NCI-H226 (cell line): ENCODE data around the gene DLG1.
A peak's percentile ranks its signal among the peaks of the same experiment; 100 is the strongest.
"Not testable (repeated sequence)": the region's sequence is repeated elsewhere in the genome, so short reads cannot be mapped to it uniquely, and the experiment has no call there.

ENCODE experiments used
- DNase-seq: peaks from one replicate; pipeline ENCODE4 v3.0.0-alpha.2; 2015

Gene DLG1

DNA sequence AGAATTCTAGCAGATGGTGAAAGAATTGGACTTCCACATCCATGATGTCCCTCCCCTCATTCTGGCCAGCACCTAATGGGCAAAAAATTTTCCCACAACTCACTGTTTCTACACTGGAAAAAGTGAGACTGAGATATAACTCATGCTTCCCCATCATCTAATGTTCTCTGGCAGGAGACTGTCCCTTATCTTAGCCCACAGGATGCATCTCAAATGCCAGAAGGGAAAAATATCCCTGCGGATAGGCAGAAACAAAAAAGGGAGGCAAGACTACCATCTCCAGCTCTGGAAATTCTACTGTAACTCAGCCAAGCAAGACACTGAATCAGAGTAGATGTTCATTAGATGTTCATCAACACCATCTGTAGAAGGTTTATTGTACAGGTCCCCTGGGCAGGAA is 58.6 kb downstream of the DLG1 start:
- DNase-seq = peak; percentile 51

DNA sequence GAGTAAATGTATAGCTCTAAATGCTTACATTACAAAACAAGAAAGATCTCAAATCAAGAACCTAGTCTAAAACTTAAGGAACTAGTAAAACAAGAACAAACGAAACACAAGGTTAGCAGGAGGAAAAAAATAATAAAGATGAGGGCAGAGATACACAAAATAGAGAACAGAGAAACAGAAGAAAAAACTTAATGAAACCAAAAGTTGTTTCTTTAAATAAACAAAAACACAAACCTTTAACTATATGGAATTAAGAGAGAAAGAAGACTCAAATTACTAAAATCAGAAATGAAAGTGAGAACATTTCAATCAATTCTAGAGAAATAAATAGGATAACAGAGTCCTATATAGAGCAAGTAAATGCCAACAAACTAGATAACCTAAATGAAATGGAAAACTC is 59.6 kb downstream of the DLG1 start:
- no peak for DNase-seq

DNA sequence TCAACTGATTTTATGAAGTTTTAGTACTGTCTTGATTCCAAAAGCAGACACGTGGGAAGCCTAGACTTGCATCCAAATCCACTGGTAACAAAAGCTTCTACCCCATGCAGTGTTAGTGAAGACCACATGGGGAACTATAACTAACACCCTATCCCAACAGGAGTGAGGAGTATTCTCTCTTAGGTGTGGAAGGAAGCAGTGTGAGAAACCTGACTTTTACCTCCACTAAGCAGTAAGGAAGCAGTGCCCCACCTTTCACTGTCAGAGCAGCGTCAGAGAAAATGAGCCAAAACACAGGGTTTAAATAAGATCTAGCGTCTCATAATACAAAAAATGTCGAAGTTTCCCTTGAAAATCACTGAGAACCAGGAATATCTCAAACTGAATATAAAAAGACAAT is 60.5 kb downstream of the DLG1 start:
- DNase-seq = no peak

DNA sequence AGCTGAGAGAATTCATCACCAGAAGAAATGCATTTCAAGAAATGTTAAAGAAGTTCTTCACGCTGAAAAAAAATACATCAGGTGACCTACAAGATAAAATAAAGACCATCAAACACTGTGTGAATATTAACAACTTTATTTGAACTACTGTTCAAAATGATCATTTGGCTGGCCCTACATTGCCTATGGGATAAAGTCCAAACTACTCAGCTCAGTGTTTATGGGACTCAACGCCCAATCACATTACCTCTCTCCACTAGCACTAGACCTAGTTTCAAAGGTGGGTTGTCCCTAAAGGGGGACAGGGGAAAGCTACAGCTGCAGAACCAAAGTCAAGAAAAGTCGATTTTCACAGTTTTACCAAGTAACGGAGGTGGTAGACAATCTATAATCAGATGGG is 62.0 kb downstream of the DLG1 start:
- no peak for DNase-seq

DNA sequence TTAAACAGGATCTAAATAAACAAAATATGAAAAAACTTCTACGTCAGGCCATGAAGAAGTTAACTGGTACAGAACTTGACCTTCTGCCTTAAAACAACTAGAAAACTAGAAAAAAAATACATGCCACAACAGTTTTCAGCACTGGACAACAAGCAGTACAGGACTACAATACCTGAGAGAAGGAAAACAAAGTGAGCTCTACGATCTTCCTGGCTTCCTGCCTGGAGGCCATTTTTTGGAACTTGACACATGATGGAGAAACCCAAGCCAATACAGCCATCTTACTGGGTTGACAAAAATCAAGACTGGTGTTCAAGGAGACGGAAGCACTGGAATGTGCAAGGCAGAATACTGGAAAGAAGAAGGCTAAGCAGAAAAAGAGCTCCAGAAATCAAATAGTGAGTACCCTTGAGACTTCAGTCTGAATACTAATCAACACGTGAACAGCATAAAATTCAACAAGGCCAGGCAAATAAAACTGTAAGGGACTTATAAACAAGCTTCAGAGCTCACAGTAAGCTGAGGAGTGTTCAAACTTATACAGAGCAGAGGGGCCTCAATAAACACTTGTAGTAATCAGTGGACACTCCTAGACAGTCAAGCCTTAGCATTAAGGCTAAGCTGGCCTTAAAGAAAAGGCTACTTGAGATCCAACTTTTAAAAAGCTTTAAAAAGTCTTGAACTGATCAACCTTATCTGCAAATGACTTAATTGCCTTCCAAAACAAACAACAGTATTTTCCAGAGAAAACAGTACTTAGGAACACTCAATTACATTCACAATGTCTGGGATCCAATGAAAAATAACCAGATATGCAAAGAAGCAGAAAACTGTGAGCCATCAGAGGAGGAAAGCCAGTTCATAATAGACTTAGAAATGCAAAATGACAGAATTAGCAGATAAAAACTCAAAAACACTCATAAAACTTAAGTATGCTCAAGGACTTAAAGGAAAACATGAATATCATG is 63.2 kb downstream of the DLG1 start:
- DNase-seq = no peak

DNA sequence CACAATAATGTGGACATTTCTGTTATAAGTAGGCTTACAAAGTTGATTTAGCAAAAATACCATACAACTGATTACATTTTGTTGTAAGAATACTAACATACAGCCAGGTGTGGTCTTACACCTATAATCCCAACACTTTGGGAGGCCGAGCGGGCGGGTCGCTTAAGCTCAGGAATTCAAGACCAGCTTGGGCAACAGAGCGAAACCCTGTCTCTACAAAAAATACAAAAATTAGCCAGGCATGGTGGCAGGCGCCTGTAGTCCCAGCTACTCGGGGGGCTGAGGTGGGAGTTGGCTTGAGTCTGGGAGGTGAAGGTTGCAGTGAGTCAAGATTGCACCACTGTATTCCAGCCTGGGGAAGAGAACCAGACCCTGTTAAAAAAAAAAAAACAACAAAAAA is 67.1 kb downstream of the DLG1 start:
- no peak for DNase-seq

DNA sequence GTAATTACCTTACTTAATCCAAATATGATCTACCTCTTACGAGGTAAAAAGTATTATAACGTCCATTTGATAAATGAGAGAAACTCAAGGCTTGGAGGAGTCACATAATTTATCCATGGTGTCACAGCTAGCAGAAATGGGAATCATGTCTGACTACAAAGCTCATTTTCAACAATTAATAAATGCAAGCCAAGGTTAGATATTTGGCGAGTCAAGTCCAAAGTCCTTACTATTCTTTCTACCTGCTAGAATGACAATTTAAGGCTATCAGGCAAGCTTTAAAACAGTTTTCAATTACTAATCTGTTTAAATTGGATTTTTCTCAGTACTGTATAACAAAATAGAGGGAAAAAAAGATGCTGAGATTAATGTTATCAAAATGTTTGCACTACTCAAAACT is 68.6 kb downstream of the DLG1 start:
- DNase-seq = no peak

DNA sequence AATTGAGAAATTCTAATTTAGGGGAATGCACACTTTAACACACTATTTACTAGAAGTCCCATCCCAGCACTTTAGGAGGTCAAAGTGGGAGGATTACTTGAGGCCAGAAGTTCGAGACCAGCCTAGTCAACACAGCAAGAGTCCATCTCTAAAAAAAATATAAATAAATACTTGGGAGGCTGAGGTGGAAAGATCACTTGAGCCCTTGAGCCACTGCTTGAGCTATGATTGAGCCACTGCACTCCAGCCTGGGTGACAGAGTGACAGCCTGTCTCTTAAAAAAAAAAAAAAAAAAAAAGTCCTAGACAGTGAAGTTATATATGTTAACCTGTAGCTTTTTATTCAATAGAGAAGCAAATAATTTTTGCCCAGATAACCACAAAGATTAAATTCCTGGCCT is 69.2 kb downstream of the DLG1 start:
- no peak for DNase-seq

DNA sequence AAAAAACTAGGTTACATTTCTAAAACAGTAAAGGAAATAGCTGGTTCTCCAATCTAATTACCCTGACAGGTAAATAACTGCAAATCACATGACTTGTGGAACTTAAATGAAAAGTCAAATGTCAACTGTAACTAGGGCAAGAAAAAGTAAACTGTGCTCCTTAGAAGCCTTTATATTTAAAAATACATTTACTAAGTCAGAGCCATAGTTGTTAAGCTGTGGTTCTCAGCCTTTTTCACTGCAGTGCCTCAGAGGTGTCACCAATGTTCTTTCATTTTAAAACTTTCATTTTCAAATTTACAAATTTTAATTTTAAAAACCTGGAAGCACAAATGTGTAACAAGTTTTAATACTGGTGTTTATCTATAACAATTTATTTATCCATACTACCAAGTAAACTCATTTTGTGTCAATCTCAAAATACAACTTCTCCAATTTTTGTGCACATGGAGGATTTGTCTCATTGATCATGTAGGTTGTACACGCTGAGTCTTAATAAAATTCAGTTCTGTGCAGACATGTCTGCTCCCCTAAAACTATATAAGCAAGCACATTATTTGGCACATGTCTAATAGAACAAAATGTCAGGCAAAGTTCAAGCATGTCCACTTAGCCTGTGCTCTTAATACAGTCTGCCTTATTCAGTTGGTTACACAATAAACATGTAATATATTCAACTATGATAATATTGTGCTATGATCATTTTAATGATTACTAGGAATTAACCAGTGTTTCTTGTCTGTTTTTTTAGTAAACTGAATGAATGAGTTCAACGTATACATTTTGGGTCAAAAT is 70.4 kb downstream of the DLG1 start:
- no peak for DNase-seq

DNA sequence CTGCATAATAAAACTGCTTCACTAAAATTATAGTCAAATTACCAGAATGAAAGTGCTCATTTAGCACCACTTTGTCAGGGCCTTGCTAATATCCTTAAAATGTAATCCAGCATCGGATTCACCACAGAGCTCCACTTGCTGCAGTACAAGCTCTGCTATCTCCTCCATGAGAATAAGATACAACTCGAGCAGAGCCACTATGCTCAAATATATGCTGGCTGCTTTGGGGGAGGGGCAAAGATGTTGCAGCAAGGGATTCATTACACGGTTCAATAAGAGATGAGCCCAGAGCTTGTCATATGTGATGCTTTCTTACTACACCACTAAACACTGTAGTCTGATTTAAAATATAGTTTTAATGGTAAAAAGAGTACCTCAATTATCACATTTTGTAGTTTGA is 72.2 kb downstream of the DLG1 start:
- DNase-seq = no peak

DNA sequence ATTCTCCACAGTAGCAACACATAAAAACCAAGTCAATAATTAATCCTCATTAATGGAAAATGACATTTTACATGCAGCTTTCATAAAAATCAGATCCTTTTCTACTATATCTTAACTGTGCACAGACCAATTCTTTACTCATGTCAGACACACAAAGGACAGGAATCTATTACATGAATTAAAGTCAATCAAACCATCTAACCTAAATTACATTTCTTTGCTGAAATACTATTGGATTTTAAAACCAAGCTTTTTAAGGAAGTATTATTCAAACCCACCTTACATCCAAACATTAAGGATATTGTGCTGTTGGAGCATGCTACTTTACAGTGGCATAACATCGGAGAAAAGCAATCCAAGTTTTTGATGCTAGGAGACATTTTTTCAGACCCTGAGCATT is 72.8 kb downstream of the DLG1 start:
- no peak for DNase-seq

DNA sequence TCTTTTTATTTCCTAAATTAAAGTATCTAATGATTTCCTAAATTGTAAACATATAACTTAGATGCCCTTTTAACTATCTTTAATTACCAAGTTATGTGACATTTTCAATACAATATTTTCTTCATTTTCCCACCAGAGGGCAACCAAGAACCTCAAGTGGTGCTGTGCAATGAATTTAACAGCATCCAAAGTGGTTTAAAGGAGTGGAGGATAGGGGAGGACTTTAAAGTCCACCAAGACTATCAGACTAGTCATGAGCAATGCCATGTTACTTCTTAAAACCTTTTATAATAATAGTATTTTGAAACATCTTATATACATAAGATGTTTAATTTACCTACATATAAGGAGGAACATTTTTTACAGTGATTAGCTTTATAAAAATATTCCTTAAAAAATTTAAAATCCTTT is 74.4 kb downstream of the DLG1 start:
- DNase-seq = no peak

DNA sequence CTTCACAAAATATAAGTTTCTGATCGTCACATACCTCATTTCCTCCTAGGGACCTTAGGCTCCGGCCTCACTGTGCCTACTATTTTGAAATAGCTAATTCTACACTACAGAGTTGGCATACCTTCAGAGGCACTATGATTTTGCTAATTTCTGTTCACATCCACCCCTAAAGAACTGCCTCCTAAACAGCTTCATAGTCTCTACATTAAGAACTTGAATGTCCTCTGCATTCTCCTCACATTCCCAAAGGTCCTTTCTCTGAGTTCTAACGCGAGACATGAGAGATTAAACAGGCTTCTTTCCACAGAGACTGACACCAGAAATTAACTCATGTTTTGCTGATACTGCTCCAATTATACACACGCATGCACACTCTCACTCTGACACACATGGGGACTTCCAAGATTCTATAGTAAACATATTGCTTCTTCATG is 75.5 kb downstream of the DLG1 start:
- DNase-seq = no peak

DNA sequence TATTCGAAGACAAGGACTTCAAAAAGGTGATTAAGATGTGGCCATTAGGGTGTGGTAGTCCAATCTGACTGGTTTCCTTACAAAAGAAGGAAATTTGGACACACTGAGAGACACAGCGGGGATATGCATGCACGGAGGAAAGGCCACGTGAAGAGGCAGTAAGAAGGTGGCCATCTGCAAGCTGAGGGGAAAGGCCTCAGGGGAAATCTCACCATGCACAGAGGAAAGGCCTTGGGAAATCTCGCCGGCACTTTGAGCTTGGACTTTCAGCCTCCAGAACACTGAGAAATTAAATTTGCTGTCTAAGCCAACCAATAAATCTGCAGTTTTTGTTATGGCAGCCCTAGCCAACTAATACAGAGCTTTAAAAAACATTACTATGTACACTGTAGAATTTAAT is 78.8 kb downstream of the DLG1 start:
- no peak for DNase-seq

DNA sequence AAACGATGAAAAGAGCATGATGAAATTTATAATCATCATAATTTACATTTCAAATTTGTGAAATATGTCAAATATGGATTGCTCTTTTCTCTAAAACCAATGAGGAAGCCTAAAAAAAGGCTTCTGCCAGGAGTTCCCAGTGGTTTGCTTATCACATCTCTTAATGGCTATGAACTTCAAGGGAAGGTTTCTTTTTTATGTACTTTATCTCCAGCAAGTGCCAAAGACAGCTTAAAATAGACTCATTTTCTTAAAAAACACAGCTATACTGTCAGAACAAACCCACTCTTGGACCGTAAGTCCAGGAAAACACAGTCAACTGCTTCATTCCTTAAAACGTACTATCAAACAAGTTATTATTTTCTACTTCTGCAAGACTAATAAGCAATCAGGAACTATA is 80.2 kb downstream of the DLG1 start:
- DNase-seq = no peak

DNA sequence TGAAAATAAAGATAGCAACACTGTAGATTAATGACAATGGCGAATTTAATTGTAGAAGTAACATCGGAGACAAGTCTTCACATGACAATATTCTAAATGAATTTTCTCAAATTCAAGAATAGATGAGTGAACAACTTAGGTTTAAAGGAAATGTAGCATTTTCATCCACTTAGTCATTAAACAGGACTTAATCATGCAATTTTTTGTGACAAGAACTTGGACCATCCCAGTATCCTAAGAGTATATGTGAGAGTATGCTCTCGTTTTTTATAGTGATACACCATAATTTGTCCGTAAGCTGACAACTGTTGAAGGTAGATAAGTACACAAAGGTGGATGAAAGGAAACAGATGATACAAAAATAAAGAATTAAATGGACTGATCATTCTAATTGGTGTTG is 81.5 kb downstream of the DLG1 start:
- no peak for DNase-seq

DNA sequence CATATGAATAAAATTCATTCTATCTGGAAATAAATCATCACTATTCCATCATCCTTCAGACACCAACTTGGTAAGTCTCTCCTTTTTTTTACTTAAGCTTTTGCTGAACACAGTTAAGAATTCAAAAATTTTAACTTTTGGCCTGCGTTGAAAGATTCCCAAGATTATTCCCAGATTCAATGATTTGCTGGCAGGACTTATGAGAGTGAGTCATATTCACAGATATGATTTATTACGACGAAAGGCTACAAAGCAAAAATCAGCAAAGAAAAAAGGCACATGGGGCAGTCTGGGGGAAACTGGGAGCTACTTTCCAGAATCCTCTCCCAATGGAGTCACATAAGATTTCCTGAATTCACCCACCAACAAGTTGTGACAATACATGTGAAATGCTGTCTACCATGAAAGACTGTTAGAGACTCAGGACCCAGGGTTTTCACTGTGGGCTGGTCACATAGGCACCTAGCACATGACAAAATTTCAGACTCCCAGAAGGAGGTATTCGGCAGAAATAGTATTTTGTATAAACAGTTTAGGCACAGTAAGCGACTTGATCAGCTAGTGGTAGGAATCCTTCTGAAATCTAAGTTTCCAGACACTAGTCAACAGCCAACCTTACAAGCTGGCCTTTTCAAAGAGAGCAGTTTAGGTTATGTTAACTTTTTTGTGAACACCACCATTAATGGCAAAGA is 82.1 kb downstream of the DLG1 start:
- DNase-seq = peak; percentile 60

DNA sequence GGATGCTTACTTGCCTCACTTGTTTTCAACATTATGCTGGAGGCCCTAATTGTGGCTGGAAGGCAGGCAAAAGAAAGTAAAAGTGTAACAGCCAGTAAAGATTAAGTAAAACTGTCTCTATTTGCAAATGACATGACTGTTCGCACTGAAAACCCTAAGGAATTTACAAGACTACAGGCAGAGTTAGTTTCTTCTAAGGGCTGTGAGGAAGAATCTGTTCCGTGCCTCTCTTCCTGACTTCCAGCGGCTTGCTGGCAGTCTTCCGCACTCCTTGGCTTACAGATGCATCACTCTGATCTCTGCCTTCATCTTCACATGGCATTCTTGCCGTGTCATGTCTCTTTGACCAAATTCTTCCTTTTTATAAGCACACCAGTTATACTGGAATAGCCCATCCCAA is 86.1 kb downstream of the DLG1 start:
- DNase-seq = no peak

DNA sequence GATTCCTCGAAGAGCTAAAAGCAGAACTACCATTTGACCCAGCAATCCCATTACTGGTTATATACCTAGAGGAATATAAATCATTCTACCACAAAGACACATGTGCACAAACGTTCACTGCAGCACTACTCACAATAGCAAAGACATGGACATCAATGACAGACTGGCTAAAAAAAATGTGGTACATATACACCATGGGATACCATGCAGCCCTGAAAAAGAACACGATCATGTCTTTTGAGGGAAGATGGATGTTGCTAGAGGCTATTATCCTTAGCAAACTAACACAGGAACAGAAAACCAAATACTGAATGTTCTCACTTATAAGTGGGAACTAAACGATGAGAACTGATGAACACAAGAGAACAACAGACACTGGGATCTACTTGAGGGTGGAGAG is 86.7 kb downstream of the DLG1 start:
- DNase-seq = not testable (repeated sequence)

DNA sequence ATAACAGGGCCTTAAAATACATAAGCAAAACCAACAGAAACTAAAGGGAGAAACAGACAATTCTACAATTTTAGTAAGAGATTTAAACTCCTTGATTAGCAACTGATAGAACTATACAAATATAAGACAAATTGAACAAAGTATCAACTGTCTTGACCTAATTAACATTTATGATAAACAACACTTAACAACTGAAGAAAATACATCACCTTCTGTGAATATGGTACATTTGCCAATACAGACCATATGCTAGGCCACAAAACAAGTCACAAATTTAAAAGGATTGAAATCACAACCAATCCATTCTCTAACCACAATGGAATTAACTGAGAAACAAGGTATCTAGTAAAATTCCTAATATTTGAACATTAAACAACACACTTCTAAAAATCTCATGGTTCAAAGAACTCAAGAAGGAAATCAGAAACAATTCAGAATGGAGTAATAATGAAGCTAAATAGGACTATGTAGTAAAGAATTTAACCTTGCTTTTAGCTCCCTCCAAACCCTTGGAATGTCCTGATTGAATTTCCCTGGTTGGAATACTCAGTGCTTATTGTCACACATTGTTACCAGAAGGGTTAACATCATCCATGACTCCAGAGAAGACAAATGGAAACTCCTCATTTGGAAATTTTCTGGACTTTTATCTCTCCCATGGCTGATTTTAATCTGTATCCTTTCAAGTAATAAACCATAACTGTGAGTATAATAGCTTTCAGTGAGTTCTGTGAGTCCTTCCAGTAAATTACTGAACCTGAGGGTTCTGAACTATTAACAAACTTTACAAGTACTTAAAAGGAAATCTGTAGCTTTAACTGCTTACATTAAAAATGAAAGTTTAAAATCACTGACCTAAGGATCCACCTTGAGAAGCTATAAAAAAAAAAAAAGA is 88.8 kb downstream of the DLG1 start:
- DNase-seq = no peak

DNA sequence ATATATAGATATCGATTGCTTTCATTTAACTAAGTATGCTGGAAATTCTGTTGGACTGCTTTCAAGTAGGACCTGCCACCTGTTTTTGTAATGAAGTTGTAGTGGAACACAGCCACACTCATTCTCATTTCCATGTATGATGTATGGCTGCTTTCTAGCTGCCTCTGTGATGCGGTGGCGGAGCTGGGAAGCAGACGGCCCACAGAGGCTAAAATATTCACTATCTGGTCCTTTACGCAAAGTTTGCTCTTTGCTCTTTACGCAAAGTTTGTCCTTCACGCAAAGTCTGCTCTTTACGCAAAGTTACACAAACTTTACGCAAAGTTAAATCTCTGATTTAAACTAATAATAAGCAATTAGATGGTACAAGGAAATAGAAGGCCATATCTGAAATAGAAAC is 91.5 kb downstream of the DLG1 start:
- DNase-seq = no peak

DNA sequence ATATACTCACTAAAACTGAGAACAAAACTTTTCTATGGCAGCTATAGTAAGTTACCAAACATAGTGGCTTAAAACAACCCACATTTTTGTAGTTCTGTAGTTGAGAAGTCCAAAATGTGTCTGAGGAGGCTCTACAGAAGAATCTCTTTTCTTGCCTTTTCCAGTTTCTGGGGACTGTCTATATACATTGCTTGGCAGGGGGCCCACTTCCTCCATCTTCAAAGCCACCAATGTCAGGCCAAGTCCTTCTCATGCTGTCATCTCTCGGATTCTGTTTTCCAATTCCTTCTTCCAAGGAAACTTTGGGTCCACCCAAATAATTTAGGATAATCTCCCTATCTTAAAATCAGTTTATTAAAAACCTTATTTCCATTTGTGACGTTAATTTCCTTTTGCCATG is 92.7 kb downstream of the DLG1 start:
- DNase-seq = no peak

DNA sequence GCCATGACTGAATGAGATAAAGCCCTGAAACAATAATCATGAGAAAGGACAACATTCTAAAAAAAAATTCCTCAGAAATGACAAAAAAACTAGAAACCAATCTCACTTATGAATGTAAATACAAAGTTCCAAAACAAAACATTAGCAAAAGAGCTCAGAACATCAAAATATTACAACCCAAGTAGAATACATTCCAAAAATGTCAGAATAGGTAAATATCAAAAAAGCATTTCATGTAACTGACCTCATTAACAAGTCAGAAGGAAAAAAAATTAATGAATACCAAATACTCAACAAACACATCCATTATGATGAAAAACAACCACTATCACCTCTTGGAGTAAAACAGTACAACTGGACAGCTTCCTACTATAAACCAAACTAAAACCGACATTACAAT is 93.1 kb downstream of the DLG1 start:
- DNase-seq = no peak
